Stimulated activated CD8-positive, alpha-beta memory T cell treated with anti-CD3 and anti-CD28 coated beads, Interleukin-12 subunit alpha, Interleukin-12 subunit beta, amount 100 ng/mL, for 1 hour (primary cell): ENCODE results near the gene PTPN22.
A peak's percentile ranks its signal among the peaks of the same experiment; 100 is the strongest.

Experiments
- DNase-seq: peaks from one replicate; pipeline ENCODE4 v3.0.0-alpha.2; 2020; ENCODE audit warnings: low read depth

PTPN22 gene

GRCh38 chr1:113871597-113872113 is at the start of gene PTPN22:
TSS of gene PTPN22 (minus strand) at chr1:113871712.
- peak; percentile 69 for DNase-seq

DNA sequence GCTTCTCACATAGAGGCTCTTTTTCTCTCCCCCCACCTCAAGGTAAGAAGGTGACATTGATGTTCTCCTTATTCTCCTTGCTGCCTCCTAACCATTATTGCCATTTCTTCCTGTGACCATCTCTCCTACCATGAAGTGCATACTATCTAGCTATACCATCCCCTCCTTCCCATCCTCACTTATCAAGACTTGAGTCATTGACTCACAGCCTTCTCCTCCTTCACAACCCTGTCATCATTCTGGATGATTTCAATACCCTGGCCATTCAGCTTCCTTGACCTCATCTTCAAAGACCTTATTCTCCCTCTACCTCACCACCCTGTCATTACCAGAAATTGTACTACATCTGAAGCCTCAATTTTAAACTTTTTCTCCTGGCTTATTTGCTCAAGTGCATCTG is 46.7 kb upstream of the PTPN22 start:
- DNase-seq = no peak

GRCh38 chr1:113917400-113918082 is 46.0 kb upstream of the PTPN22 start:
- no peak for DNase-seq

DNA sequence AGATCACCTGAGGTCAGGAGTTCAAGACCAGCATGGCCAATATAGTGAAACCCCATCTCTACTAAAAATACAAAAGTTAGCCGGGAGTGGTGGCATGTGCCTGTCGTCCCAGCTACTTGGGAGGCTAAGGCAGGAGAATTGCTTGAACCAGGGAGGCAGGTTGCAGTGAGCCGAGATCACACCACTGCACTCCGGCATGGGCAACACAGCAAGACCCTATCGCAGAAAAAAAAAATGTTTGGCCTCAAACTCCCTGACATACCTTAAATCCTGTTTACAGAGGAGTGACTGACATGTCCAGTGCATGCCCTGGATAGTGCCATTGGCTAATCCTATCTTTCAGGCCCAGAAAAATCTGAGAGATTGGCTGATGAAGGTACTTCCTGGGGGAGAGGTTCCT is 45.5 kb upstream of the PTPN22 start:
- DNase-seq = no peak

GRCh38 chr1:113913887-113914664 is 42.6 kb upstream of the PTPN22 start:
- no peak for DNase-seq

- no peak for DNase-seq
Measured at GRCh38 chr1:113913312-113913668, 41.8 kb upstream of the PTPN22 start.

DNA sequence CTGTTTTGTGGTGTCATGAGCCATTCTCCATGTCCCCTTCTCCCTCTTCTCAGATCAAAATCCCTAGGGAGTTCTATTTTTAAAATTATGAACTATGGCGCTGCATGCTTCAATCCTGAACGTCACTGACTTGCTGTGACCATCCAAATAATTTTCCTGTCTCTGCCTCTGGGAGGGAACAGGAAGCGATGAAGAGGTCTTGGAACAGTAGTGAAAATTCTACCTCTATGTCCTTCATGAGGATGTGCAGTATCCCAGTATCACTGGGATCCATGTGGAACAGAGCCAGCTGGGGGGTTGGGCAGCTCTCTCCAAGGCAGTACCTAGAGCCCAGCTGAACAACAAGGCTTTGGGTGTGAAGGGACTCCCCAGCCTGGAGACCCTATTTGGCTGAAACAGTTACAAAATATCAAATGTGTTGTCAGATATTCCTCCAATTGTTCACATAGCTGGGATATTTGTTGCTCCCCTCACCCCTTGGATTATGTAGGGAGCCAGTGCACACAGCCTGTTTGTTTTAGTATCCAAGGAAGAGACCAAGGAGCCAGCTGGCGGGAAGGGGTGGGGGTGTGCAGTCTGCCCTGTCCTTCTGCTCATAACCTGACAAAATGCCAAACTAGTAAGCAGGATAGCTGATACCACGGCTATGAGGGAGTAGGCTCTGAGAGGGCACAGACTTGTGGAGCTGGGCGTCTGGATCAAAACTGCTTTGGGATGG is 41.2 kb upstream of the PTPN22 start:
- DNase-seq = no peak

- DNase-seq = no peak
Measured at GRCh38 chr1:113905435-113905861, 33.9 kb upstream of the PTPN22 start.

DNA sequence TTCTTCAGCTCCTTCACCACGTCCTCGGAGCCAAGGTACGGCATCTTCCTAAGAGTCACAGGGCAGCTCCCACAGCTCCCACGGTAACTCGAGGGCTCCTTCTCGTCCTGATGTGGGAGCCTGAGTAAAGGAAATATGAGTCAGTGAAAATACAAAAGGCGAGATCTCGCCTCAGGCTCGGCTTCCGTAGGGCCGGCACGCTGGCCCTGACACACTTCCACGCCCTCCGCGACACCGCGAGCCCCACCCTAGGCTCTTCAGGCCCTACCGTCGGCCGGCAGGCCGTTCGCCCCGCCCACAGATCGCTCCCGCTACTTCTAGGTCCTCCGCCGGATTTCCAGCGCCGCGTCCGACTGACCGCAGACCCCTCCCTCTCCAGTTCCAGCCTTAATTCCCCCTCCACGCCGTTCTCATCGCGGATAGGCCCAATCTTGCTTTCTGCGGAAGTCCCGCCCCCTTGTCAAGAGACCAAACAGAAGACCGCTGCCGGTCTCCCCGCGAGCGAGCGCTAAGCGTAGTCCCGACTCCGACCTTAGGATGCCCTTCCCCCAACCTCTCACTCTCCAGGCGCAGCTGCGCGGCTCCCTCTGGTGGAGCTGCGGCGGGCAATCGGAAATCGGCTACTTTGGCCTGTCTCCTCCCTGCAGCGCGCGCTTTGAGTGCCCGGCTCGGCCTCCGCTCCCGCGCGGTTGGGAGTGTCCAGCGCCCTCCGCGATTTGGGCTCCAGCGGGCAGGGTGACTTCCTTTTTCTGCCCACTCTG is 33.3 kb upstream of the PTPN22 start, which contains the start of the genes AP4B1 and DCLRE1B:
Gene AP4B1 (minus strand): TSS at position 126 of the 761 bp plus-strand sequence. CDS start 82 bp downstream, at position 44.
Gene DCLRE1B (plus strand): TSS at position 653 of the 761 bp plus-strand sequence. CDS start 261 bp downstream, outside the sequence.
- DNase-seq = peak; percentile 93

DNA sequence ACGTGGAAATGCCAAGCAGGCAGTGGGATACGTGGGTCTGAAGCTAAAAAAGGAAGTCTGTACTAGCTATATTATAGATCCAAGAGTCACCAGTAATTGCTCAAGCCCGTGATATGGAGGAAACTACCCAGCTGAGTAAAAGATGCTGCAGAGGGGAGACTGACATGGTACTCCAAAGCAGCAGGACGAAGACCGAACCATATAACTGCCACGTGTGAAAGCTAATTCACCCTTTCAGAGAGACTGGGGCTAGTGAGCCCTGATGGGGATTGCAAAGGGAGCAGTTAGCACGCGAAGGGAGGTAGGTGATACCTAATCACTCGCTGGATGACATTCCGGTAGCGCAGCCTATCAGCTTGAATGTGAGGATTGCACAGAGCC is 32.8 kb upstream of the PTPN22 start:
- DNase-seq = no peak

- no peak for DNase-seq
Measured at GRCh38 chr1:113903501-113904292, 32.2 kb upstream of the PTPN22 start.

GRCh38 chr1:113901191-113901590 is 29.7 kb upstream of the PTPN22 start:
- DNase-seq = no peak

GRCh38 chr1:113899111-113899510 is 27.6 kb upstream of the PTPN22 start:
- DNase-seq = no peak

GRCh38 chr1:113898241-113898814 is 26.8 kb upstream of the PTPN22 start:
- no peak for DNase-seq

DNA sequence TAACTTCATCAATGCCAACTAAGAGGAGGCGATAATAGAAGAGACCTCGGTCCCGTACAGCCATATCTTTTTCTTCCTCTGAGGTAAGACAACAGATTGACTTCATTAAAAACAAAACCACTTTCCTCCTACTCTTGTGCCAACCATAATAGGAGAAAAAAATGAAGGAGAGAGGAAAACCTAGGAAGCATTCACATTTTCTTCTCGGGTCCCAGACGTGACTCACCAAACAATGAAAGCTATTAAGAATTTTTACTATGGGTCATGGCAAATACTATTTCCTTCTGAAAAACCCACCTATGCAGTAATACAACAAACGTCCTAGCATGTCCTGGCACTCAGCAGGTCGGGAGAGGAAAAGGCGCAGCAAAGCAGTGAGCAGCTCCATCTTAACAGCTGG is 24.4 kb upstream of the PTPN22 start:
- no peak for DNase-seq

- no peak for DNase-seq
Measured at GRCh38 chr1:113895098-113895497, 23.6 kb upstream of the PTPN22 start.

GRCh38 chr1:113893267-113893666 is 21.8 kb upstream of the PTPN22 start:
- DNase-seq = no peak

- no peak for DNase-seq
Measured at GRCh38 chr1:113891631-113892220, 20.2 kb upstream of the PTPN22 start.

DNA sequence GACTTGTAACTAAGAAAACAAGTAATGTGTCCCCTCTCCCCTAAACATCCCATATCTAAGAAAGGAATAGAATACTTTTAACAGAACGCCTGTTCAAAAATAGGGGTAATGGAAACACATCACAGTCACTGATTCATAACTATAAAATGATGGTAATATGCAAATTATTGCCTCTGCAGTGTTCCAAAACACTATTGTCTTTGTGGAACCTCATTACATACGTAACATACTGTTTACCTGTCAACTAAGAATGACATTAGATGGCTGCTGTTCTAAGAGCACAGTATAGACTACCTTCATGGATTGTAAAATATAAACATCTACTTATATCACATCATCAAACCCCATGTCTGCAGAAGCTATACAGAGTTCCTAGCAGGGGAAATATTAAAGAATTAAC is 19.3 kb upstream of the PTPN22 start:
- no peak for DNase-seq
